Measurements from ENCODE around the gene NETO1. TPM values are rescaled to one million over a fixed set of nuclear protein-coding genes. Genes with fewer than 3 reads are reported as not detected.

NETO1 gene
- total RNA-seq, 4 donors from 2014 or later: 0.95 TPM; not detected in 3

- in situ Hi-C loops (cut with MboI; ENCODE audit: low pct_ligation_motif_present in 1 of 4, low pct_unique_long_range_greater_than_20kb in 1 of 4, low sequenced_read_pairs in 3 of 4): no loop called here
- Histone ChIP-seq H3K4me1 (no peaks in the 10 kb centered on the region), H3K27me3 (no peaks in the 10 kb centered on the region), H3K27ac (no peak overlapping the region), H3K9me3 (no peaks in the 10 kb centered on the region), H3K36me3 (no peaks in the 10 kb centered on the region), H3K4me3 (no peak overlapping the region)
- TF ChIP-seq POLR2AphosphoS5 (IDR thresholded peaks at IDR 0.05): no peak
- TF ChIP-seq CTCF (IDR thresholded peaks at IDR 0.05): no peak
- no peak for TF ChIP-seq POLR2A (IDR thresholded peaks at IDR 0.05)
- no peak for TF ChIP-seq EP300 (IDR thresholded peaks at IDR 0.05; ENCODE audit: low read depth)
- no peak for DNase-seq
- WGBS, 2 donors (ENCODE audit: low coverage in 1 of 2): 53 to 89% methylated on average over 3 of the region's 3 CpGs
- intact Hi-C loops (cut with DNase I; ENCODE audit: low total_unique reads): no loop called here
Observed at GRCh38 chr18:72849671-72850070, 18.1 kb downstream of the NETO1 start.

GRCh38 chr18:72848503-72849237 lies 19.1 kb downstream of the NETO1 start:
- no peak for DNase-seq
- TF ChIP-seq POLR2AphosphoS5 (IDR thresholded peaks at IDR 0.05): no peak
- Histone ChIP-seq H3K4me3 (no peak overlapping the region), H3K4me1 (no peaks in the 10 kb centered on the region), H3K9me3 (no peaks in the 10 kb centered on the region), H3K27ac (no peak overlapping the region), H3K27me3 (no peaks in the 10 kb centered on the region), H3K36me3 (no peaks in the 10 kb centered on the region)
- intact Hi-C loops (cut with DNase I; ENCODE audit: low total_unique reads): no loop called here
- in situ Hi-C loops (cut with MboI; ENCODE audit: low pct_ligation_motif_present in 1 of 4, low pct_unique_long_range_greater_than_20kb in 1 of 4, low sequenced_read_pairs in 3 of 4): no loop called here
- WGBS, 2 donors (ENCODE audit: low coverage in 1 of 2): 44 to 57% methylated on average over 1 of the region's 1 CpG

- no peaks in the 10 kb centered on the region for H3K27me3 ChIP-seq
- no peak for DNase-seq
- in situ Hi-C loops (cut with MboI; ENCODE audit: low pct_ligation_motif_present in 1 of 4, low pct_unique_long_range_greater_than_20kb in 1 of 4, low sequenced_read_pairs in 3 of 4): no loop called here
- no peaks in the 10 kb centered on the region for H3K9me3 ChIP-seq
- no peaks in the 10 kb centered on the region for H3K36me3 ChIP-seq
- 78 to 92% methylated on average over 1 of the region's 1 CpG for WGBS, 2 donors (ENCODE audit: low coverage in 1 of 2)
- no peak for TF ChIP-seq POLR2AphosphoS5 (IDR thresholded peaks at IDR 0.05)
- TF ChIP-seq POLR2A (IDR thresholded peaks at IDR 0.05): no peak
- TF ChIP-seq EP300 (IDR thresholded peaks at IDR 0.05; ENCODE audit: low read depth): no peak
- no peak for TF ChIP-seq CTCF (IDR thresholded peaks at IDR 0.05)
- intact Hi-C loops (cut with DNase I; ENCODE audit: low total_unique reads): no loop called here
- H3K27ac ChIP-seq: no peak overlapping the region
- H3K4me1 ChIP-seq: no peaks in the 10 kb centered on the region
- no peak overlapping the region for H3K4me3 ChIP-seq
Observed at GRCh38 chr18:72847771-72848170, 20.0 kb downstream of the NETO1 start.

DNA sequence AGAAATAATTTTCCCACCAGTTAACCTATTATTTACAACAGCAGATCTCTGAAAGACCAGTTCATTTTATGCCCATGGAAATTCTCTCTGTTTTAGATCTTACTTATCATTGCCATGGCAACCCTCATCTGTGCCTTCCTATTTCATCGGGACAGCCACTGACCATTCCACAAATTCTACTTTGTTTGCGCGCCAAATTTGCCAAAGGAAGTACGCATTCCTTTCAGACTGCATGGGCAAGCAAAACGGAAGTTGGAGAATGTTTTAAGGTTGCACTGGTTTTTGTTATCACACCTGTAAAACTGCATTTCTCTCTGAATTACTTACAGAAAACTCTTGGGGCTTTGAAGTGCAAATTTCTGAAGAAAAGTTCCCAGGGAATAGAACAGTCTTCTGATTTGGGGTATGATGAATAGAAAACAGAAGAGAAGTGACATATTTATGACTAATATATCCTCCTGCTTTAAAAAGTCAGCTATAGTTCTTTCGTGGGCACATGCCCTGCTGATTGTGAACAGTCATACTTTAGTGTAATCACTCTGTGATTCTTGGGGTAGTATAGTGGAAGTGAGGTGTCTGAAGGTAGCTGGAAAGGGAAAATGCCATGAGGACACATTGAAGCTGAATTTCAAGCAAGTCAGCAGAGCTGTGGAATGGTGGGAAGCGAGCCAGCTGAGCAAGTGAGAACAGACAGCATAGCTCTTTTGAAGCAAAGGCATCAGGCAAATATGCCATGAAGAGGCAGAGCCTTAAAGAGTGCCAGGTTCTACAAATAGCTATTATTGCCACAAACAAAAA lies 20.9 kb downstream of the NETO1 start:
- 65% methylated on average over 7 of the region's 7 CpGs for WGBS, 2 donors (ENCODE audit: low coverage in 1 of 2)
- in situ Hi-C loops (cut with MboI; ENCODE audit: low pct_ligation_motif_present in 1 of 4, low pct_unique_long_range_greater_than_20kb in 1 of 4, low sequenced_read_pairs in 3 of 4) (no loop called here), intact Hi-C loops (cut with DNase I; ENCODE audit: low total_unique reads) (no loop called here)
- no peaks in the 10 kb centered on the region for H3K4me1 ChIP-seq
- no peaks in the 10 kb centered on the region for H3K36me3 ChIP-seq
- no peak for DNase-seq
- no peak overlapping the region for H3K4me3 ChIP-seq
- no peaks in the 10 kb centered on the region for H3K9me3 ChIP-seq
- no peaks in the 10 kb centered on the region for H3K27me3 ChIP-seq
- no peak overlapping the region for H3K27ac ChIP-seq
- no peak for TF ChIP-seq CTCF (IDR thresholded peaks at IDR 0.05)
- no peak for TF ChIP-seq POLR2AphosphoS5 (IDR thresholded peaks at IDR 0.05)
- TF ChIP-seq POLR2A (IDR thresholded peaks at IDR 0.05): no peak

Measured in transverse colon (tissue), 4 donors.